ENCODE results near the gene C3. TPM values are rescaled to one million over a fixed set of nuclear protein-coding genes. Genes with fewer than 3 reads are reported as not detected.

C3 gene
- total RNA-seq, 4 donors from 2014 or later, result 393 to 1,020 (median 677) TPM

DNA sequence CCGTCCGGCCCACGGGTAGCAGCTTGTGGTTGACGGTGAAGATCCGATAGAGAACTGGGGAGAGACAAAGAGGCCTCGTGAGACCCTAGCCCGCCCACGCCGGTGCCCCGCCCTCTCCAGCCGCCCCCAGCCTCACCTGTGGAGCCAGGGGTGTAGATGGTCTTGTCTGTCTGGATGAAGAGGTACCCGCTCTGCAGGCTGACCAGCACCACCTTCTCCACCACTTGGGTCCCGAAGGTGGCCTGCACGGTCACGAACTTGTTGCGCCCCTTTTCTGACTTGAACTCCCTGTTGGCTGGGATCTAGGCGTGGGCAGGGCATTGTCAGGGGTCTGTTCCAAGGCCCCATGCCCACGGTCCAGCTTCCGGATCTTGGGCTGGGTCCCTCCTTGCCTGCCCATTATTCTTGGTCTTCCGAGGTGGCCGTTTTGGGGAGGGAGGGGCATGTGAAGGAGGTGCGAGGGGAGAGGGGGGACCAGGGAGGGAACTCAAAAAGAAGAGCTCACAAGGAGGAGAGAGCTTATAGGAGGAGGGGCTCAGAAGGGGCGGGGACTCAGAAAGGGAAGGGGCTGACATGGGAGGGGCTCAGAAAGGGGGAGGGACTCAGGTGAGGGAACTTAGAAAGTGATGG lies 2.2 kb downstream of the C3 start:
- Histone ChIP-seq H3K27me3 (peaks cover 0 to 44% (median 0%) of the 10 kb centered on the region in 4 donors), H3K4me3 (peak overlapping the region in 1 of 4 donors; percentile 14), H3K27ac (replicated peaks in 1 of 4) (no peak overlapping the region), H3K9me3 (no peaks in the 10 kb centered on the region), H3K4me1 (peaks cover 0 to 14% (median 9%) of the 10 kb centered on the region in 4 donors), H3K36me3 (peaks cover 0 to 6% (median 2%) of the 10 kb centered on the region in 4 donors)
- no peak for DNase-seq (ENCODE audit: extremely low spot score)
- 69% methylated on average over 18 of the region's 23 CpGs for WGBS
- intact Hi-C loops (cut with DNase I), result no loop called here
- TF ChIP-seq POLR2A (IDR thresholded peaks at IDR 0.05; ENCODE audit: low read depth) (no peak), EP300 (IDR thresholded peaks at IDR 0.05) (no peak), POLR2AphosphoS5 (IDR thresholded peaks at IDR 0.05) (no peak)
- TF ChIP-seq, protein P1, sequence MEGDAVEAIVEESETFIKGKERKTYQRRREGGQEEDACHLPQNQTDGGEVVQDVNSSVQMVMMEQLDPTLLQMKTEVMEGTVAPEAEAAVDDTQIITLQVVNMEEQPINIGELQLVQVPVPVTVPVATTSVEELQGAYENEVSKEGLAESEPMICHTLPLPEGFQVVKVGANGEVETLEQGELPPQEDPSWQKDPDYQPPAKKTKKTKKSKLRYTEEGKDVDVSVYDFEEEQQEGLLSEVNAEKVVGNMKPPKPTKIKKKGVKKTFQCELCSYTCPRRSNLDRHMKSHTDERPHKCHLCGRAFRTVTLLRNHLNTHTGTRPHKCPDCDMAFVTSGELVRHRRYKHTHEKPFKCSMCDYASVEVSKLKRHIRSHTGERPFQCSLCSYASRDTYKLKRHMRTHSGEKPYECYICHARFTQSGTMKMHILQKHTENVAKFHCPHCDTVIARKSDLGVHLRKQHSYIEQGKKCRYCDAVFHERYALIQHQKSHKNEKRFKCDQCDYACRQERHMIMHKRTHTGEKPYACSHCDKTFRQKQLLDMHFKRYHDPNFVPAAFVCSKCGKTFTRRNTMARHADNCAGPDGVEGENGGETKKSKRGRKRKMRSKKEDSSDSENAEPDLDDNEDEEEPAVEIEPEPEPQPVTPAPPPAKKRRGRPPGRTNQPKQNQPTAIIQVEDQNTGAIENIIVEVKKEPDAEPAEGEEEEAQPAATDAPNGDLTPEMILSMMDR (IDR thresholded peaks at IDR 0.05), result no peak

DNA sequence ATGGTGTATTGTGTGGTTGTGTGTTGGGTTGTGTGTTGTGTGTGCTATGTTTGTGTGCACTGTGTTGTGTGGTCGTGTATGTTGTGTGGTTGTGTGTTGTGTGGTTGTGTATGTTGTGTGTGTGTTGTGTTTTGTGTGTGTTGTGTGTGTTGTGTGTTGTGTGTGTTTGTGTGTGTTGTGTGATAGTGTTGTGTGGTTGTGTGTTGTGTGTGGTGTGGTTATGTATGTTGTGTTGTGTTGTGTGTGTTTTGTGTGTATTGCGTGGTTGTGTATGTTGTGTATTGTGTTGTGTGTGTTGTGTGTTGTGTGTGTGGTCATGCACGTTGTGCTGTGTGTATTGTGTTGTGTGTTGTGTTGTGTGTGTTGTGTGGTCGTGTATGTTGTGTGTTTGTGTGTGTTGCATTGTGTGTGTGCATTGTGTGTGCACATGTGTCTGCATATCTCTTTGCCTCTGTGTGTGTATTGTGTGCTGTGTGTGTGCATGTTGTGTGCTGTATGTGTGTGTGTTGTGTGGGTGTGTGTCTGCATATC lies 2.9 kb downstream of the C3 start:
- Histone ChIP-seq H3K36me3 (peaks cover 0 to 6% (median 2%) of the 10 kb centered on the region in 4 donors), H3K27ac (replicated peaks in 1 of 4) (no peak overlapping the region), H3K27me3 (peaks cover 0 to 51% (median 0%) of the 10 kb centered on the region in 4 donors), H3K9me3 (no peaks in the 10 kb centered on the region), H3K4me3 (no peak overlapping the region), H3K4me1 (peaks cover 0 to 7% (median 2%) of the 10 kb centered on the region in 4 donors)
- 76% methylated on average over 4 of the region's 4 CpGs for WGBS
- no peak for DNase-seq (ENCODE audit: extremely low spot score)
- intact Hi-C loops (cut with DNase I), result no loop called here
- TF ChIP-seq POLR2AphosphoS5 (IDR thresholded peaks at IDR 0.05) (no peak), POLR2A (IDR thresholded peaks at IDR 0.05; ENCODE audit: low read depth) (no peak), EP300 (IDR thresholded peaks at IDR 0.05) (no peak)
- TF ChIP-seq, protein P1 (IDR thresholded peaks at IDR 0.05), result no peak

DNA sequence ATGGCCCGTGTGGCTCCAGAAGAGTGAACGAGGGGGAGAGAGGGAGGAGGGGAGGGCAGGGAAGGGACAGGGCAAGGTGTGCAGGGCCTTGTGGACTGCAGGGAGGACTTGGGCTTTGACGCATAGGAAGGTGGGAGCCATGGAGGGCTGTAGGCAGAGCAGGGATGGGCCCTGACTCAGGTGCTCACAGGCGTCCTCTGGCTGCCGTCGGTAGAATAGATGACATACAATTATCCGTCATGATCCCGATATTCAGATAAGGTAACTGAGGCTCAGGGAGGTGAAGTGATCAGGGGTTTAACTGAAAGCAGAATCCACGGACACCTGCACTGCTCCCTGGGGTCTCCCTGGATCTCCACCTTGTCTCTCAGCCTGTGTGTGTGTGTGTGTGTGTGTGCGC lies 3.4 kb downstream of the C3 start:
- peaks cover 0 to 7% (median 0%) of the 10 kb centered on the region in 4 donors for H3K4me1 ChIP-seq
- no peak for TF ChIP-seq EP300 (IDR thresholded peaks at IDR 0.05)
- TF ChIP-seq, protein P1 (IDR thresholded peaks at IDR 0.05), result no peak
- TF ChIP-seq POLR2AphosphoS5 (IDR thresholded peaks at IDR 0.05), result no peak
- TF ChIP-seq POLR2A (IDR thresholded peaks at IDR 0.05; ENCODE audit: low read depth), result no peak
- H3K4me3 ChIP-seq, result no peak overlapping the region
- H3K27ac ChIP-seq (replicated peaks in 1 of 4), result no peak overlapping the region
- no peak for DNase-seq (ENCODE audit: extremely low spot score)
- no peaks in the 10 kb centered on the region for H3K9me3 ChIP-seq
- peaks cover 0 to 56% (median 0%) of the 10 kb centered on the region in 4 donors for H3K27me3 ChIP-seq
- H3K36me3 ChIP-seq, result peaks cover 0 to 6% (median 2%) of the 10 kb centered on the region in 4 donors
- intact Hi-C loops (cut with DNase I), result no loop called here
- 62% methylated on average over 10 of the region's 10 CpGs for WGBS

DNA sequence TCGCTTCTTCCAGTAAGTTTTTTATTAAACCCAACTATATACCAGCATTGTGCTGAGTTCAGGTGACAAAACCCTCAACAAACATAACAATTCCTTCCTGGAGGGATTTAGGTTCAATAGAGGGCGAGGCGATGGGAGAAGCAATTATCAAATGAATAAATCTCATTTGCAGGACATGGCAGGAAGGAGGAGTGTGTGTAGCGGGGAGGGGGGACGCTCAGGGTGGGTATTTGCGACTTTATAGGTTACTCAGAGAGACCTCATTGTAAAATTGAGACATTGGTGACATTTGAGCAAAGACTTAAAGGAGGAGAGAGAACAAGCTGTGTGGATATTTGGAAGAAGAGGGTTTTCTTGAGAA lies 3.9 kb downstream of the C3 start:
- H3K36me3 ChIP-seq, result peaks cover 0 to 6% (median 2%) of the 10 kb centered on the region in 4 donors
- peaks cover 0 to 10% (median 0%) of the 10 kb centered on the region in 4 donors for H3K4me1 ChIP-seq
- no peaks in the 10 kb centered on the region for H3K9me3 ChIP-seq
- intact Hi-C loops (cut with DNase I), result no loop called here
- 57% methylated on average over 6 of the region's 6 CpGs for WGBS
- no peak overlapping the region for H3K4me3 ChIP-seq
- no peak overlapping the region for H3K27ac ChIP-seq (replicated peaks in 1 of 4)
- TF ChIP-seq, protein P1 (IDR thresholded peaks at IDR 0.05), result no peak
- TF ChIP-seq POLR2A (IDR thresholded peaks at IDR 0.05; ENCODE audit: low read depth) (no peak), POLR2AphosphoS5 (IDR thresholded peaks at IDR 0.05) (no peak), EP300 (IDR thresholded peaks at IDR 0.05) (no peak)
- DNase-seq (ENCODE audit: extremely low spot score), result no peak
- H3K27me3 ChIP-seq, result peaks cover 0 to 60% (median 0%) of the 10 kb centered on the region in 4 donors

Measured in esophagus muscularis mucosa (tissue), 4 donors.